NK-92 (cell line): Measurements from ENCODE around the gene PDE3A.

Experiments used
- DNase-seq: peaks from one replicate; lab custom pipeline; 2025; ENCODE audit not compliant: unreplicated experiment; lab: John Stamatoyannopoulos, UW

PDE3A gene

GRCh38 chr12:20453756-20454310 is 85.5 kb downstream of the PDE3A start:
- no peak for DNase-seq

GRCh38 chr12:20455001-20455706 is 86.8 kb downstream of the PDE3A start:
- DNase-seq: no peak

GRCh38 chr12:20457582-20457981 is 89.2 kb downstream of the PDE3A start:
- no peak for DNase-seq

- DNase-seq: no peak
Measured at GRCh38 chr12:20458011-20458410, 89.7 kb downstream of the PDE3A start.

GRCh38 chr12:20459920-20460319 is 91.6 kb downstream of the PDE3A start:
- no peak for DNase-seq

GRCh38 chr12:20460956-20461355 is 92.6 kb downstream of the PDE3A start:
- no peak for DNase-seq

- no peak for DNase-seq
Measured at GRCh38 chr12:20463913-20464524, 95.7 kb downstream of the PDE3A start.

GRCh38 chr12:20469300-20469699 is 101.0 kb downstream of the PDE3A start:
- DNase-seq: no peak

- DNase-seq: no peak
Measured at GRCh38 chr12:20469756-20470155, 101.4 kb downstream of the PDE3A start.

- DNase-seq: no peak
Measured at GRCh38 chr12:20472102-20472782, 103.9 kb downstream of the PDE3A start.

- no peak for DNase-seq
Measured at GRCh38 chr12:20473133-20473532, 104.8 kb downstream of the PDE3A start.

GRCh38 chr12:20474016-20474415 is 105.7 kb downstream of the PDE3A start:
- no peak for DNase-seq

- no peak for DNase-seq
Measured at GRCh38 chr12:20474443-20474842, 106.1 kb downstream of the PDE3A start.

- DNase-seq: no peak
Measured at GRCh38 chr12:20475542-20475941, 107.2 kb downstream of the PDE3A start.

GRCh38 chr12:20476551-20476950 is 108.2 kb downstream of the PDE3A start:
- no peak for DNase-seq

GRCh38 chr12:20477255-20477654 is 108.9 kb downstream of the PDE3A start:
- no peak for DNase-seq

GRCh38 chr12:20477672-20478071 is 109.3 kb downstream of the PDE3A start:
- DNase-seq: no peak

- no peak for DNase-seq
Measured at GRCh38 chr12:20482491-20483054, 114.2 kb downstream of the PDE3A start.

GRCh38 chr12:20483776-20484175 is 115.4 kb downstream of the PDE3A start:
- no peak for DNase-seq

- DNase-seq: no peak
Measured at GRCh38 chr12:20486233-20486632, 117.9 kb downstream of the PDE3A start.

- no peak for DNase-seq
Measured at GRCh38 chr12:20487519-20487918, 119.2 kb downstream of the PDE3A start.

GRCh38 chr12:20489645-20490044 is 121.3 kb downstream of the PDE3A start:
- DNase-seq: no peak
